Urothelium cell line (cell line): ENCODE measurements around the gene RBM20.

Experiments
- DNase-seq: peaks from one replicate; pipeline ENCODE4 v3.0.0; 2011; ENCODE audit warnings: low spot score, mixed read lengths
- FAIRE-seq: peaks from 2 replicates; lab custom pipeline; 2011; peaks lifted over from hg19 to GRCh38; lab: Jason Lieb, UNC

RBM20 gene

DNA sequence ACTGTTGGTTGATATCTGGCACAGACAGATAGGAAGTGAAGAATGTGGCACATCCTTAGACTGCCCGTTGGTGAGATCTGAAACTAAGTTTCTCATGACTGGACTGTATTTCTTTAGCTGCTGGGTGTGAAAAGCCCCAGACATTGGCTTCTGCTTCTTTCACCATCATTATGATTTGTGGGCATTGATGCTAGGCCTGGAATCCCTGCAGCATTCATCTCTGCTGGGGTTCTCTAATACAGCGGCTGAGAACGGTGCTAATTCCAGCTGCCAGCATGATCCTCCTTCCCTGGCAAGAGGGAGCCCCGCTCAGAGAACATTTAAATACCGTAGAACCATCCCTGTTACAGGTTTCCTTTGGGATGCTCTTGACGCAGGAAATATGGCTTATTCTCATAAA lies 26.2 kb downstream of the RBM20 start:
- no peak for DNase-seq
- FAIRE-seq = no peak

DNA sequence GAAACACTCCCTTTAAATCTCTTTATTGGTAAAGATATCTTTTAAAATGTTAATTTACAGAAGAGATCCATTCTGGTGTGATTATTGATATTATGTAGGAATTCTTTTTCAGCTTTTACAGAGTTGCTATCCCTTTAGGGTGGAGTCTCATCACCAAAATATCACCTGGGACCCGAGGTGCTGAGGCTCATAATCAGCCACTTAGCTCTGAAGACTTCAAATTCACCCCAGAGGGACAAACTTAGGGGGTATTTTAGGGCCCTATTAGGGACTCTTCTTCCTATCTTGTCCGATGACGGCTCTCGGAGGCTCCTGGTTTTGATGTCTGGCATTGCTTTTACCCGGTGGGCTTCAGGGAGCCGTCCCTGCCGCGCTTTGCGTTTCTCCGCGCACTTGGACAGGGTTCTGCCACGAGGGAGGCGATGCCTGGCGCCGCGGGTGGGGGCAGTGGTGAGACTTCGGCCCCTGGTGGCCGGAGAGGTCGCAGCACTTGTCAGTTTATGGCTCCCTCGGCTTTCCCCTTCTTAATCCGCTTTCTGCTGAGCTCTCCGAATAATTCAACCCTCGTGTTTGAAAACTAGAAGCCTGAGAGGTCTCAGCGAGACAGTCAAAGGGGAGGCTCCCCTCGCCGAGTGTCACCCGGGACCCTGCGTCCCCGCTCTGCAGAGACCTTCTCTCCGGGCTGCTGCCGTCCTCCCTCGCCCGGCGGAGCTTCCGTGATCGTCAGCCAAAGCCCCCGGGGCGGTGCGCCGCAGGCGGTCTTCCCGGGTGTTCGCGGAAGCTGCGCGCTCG lies 27.8 kb downstream of the RBM20 start:
- FAIRE-seq (peak; percentile 48), DNase-seq (peak; percentile 90)

DNA sequence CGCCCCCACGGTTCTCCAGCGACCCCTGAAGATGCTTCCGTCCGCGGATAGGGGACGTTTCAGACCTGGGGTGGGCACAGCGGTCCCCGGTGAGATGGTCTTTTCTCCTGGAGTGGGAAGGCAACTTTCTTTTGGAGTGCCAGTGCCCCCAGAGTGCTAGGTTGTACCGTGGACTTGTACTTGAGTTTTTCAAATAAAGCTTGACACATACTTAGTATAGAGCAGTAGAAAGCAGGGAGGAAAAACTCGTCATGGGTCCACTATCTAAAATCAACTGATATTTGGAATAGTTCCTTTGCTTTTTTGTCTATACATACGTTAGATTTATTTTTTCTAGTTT lies 28.4 kb downstream of the RBM20 start:
- FAIRE-seq = no peak
- DNase-seq = no peak

DNA sequence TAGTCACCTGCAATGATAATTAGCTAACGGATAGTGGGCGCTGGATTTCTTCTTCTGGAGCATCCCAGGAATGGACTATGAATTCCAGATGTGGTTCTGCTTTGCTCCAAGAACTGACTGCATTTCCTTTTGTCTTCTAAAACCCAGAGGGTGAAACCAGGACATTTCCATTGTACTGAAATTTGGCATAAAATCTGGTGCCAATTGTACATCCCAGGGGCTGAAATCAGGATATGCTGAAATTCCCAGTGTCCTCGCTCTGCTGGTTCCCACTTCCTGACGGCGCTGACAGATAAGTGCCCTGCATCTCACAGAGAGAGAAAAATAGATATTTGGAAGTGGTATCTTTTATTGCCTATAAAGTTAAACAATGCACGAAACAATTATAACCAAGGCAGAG lies 31.9 kb downstream of the RBM20 start:
- FAIRE-seq = no peak
- DNase-seq = no peak

DNA sequence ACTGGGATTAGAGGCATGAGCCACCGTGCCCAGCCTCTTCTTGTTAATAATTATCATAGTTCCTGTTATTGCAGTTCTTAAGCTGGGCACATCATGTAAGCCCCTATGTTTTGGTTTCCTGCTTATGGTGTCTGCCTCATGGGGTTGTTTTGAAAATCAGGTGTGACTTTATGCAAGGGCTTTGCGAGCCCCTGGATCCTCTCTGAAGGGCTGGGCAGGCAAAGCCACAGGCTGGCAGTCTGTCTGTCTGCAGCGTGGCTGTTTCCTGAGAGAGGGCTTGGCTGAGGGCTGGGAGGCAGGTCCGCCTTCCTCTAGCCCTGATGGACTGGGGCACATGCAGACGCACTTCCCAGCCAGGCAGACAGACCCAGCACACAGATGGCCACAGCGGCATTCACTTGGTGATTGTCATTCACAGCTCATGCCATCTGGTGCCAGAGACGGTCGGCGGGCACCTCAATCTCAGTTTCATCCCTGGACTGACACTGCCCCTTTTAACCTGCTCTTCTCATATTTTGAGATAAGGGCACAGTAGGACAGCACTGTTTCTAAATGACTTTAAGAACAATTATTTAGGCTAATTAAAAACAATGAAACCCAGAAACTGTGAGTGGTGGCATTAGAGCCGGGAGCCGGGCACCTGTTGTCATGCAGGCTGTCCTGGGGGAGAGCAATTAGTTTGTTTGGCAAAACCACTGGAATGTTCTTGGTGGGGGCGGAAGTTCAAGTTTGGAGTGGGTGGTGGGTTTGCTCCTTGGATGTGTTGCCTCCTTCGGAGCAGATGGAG lies 35.5 kb downstream of the RBM20 start:
- DNase-seq = peak; percentile 31

DNA sequence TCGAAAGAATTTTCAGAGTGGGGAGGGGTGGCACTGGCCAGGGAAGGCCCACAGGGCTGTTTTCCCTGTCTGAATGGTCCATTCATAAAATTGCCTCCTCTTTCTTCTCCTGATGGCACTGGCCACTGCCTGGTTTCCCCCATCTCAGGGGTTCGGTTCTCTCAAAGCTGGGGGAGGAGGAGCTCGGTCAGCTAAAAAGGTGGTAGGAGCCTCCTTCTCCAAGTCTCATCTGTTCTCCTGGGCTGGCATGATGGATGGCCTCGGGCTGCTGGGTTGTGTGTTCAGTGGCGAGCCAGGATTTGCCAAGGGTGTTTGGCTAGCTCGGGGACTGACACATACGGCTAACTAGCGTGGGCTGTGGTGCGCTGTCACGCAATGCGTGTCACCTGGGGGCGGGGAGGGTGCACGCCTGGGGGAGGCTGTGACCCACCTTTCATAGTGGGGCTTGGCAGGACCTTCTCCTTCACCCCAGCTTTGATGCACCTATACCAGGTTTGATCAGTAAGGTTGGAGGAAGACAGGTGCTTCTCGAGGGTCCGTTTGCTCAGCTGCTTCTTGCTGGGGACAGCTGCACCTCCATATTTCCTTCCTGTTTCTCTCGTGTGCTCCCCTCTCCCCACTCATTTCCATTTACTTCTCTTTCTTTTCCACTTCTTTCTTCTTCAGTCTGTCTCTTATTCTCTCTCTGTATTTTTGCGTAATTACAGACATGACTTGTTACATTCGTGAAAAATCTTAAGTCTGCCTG lies 36.3 kb downstream of the RBM20 start:
- FAIRE-seq (no peak), DNase-seq (no peak)

More for the DNA sequence above, 35.5 kb downstream of the RBM20 start:
- peak; percentile 70 for FAIRE-seq

DNA sequence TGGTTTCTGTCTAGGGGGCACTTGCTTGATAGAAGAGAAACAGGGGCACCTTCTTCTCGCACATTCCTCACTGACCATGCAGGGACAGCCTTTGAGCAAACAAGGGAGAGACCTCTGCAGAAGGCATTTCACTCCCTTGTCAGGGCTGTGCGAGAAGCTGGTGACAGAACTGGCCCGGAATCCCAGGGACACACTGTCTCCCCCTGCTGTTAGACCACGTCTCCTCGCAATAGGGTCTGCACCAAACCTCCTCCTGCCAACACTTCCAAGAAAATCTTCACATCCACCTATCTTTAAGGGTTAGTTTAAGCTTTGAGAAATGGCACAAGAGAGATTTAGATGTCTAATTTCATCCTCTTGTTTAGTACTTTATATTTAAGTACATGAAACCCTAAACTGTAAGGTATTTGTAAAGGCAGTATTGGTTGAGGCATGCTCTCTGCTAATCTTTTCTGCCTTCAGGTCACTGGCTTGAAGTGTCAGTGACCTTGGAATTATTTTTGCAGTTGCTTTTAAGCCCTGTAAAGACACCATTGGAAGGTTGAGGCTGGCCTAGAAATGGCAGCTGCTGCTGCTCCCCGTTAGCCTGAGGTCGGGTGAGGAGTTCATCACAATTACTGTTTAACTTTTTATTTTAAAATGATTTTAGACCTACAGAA lies 37.0 kb downstream of the RBM20 start:
- FAIRE-seq = no peak

DNA sequence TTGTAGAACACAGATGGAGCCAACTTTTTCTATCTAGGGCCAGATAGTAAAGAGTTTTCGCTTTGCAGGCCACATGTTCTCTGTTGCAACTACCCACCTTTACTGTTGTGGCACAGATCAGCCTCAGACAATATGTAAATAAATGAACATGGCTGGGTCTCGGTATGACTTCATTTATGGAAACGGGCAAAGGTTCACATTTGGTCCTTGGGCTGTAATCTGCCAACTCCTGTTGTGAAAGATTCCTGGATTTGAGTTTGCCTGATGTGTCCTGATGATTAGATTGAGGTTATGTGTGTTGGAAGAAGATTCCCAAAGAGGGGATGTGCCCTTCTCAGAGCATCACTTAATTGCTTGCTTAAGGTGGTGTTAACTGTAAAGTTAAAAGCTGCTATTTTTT lies 38.2 kb downstream of the RBM20 start:
- FAIRE-seq = no peak

More for the DNA sequence above, 37.0 kb downstream of the RBM20 start:
- peak; percentile 62 for DNase-seq

DNA sequence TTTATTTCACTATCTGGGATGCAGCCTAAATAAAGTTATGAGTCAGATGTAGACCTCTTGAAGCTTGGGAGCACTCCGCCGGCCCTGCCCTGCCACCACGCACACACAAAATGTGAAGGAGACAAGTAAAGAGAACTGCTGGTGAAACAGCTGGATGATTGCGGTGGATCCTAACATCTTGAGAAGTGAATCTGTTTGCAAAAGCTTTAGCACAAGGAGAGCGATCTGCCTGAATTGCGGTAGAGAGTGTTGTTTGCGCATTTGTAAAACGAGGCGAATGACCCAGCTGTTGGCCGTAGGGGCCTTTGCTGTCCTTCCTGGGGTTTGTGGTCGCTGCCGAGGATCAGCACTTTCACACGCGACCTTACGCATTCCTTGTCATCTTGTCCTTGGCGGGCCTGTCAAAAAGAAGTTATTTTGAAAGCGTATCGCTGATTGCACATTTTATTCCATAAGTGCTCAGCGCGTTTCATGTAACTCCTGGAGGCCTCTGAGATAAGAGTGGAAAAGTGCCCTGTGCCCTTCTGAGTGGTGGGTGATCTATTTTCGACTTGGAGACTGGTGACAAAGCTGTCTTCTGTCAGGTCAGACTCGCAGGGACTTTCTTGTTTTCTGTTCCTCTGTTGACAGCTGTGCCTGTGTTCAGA lies 40.8 kb downstream of the RBM20 start:
- DNase-seq (no peak), FAIRE-seq (peak; percentile 52)

More for the DNA sequence above, 38.2 kb downstream of the RBM20 start:
- DNase-seq = no peak

DNA sequence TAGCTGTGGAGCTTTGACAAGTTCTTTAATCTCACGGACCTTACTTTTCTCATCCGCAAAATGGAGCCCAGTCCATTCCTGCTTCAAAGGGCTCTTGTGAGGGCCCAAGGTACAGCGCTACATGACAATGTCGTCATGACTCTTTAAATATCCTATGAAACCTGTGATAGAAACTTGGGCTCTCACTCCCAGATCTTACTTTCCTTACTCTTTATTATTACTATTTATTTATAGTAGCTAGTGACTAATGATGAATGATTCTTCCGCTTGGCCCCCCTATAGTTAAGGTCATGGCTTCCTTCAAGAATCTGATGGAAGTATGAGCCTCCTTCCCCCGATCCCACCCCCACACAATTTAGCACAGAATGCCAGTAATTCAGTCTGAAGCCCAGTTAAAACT lies 41.9 kb downstream of the RBM20 start:
- FAIRE-seq (no peak), DNase-seq (no peak)

DNA sequence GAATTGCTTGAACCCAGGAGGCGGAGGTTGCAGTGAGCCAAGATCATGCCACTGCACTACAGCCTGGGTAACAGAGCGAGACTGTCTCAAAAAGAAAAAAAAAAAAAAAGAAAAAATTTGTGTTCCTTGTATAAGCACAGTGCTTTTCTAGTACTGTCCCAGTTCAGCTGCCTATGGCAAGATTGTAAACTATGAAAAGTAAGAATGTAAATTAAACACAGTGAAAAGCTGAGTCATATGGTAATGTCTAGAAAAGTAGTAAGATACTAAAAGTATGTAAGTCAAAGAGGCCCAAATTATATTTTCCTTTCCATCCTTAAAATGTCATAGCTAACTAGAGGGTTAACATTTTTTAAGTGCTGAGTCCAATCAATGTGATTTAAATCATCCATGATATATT lies 42.8 kb downstream of the RBM20 start:
- FAIRE-seq (no peak), DNase-seq (no peak)

DNA sequence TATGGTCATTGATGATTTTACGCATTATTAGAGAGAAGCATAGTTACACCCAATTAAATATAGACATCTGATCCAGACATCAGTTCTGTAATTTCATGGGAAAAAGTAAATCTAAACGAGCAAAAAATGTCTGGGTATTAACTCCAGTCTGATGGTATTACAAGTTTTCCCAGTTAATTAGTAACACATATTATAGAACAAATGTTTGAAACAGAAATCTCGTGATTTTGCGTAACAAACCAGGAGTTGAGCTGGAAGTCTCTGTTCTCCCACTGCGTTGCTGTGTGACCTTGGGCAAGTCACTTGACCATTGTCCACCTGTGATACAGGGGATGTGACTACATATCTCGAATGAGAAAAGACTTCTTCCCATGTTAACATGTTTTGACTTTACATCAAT lies 43.3 kb downstream of the RBM20 start:
- no peak for FAIRE-seq
- no peak for DNase-seq

DNA sequence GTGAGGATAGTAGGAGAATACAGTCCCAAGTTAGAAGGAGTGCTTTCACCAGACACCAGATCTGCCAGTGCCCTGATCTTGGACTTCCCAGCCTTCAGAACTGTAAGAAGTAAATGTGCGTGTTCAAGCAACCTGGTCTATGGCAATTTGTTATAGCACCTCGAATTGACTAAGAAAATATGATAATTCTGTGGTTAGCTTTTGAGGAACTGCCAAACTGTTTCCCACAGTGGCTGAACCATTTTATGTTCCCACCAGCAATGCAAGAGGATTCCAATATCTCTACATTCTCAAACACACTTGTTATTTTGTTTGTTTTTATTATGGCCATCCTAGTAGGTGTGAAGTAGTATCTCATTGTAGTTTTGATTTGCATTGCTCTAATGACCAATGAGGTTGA lies 47.0 kb downstream of the RBM20 start:
- DNase-seq (no peak), FAIRE-seq (no peak)

DNA sequence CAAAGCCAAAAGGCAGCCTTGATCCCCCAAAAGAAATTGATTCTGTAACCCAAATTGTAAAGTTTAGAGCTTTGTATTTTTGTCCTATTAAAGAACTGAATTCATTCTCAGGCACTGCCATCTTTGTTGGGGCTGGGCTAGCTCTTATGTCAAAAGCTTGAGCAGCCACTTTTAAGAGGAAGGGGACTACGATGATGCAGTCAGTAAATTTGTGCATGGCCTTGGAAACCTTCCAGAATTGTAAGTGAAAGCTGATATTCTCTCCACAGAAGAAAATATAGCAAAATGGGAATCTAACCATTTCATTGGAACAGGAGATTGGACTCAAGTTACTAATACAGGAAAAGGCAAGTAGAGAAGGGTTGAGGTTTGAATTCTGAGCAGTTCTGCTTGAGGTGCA lies 50.1 kb downstream of the RBM20 start:
- DNase-seq (no peak), FAIRE-seq (no peak)

DNA sequence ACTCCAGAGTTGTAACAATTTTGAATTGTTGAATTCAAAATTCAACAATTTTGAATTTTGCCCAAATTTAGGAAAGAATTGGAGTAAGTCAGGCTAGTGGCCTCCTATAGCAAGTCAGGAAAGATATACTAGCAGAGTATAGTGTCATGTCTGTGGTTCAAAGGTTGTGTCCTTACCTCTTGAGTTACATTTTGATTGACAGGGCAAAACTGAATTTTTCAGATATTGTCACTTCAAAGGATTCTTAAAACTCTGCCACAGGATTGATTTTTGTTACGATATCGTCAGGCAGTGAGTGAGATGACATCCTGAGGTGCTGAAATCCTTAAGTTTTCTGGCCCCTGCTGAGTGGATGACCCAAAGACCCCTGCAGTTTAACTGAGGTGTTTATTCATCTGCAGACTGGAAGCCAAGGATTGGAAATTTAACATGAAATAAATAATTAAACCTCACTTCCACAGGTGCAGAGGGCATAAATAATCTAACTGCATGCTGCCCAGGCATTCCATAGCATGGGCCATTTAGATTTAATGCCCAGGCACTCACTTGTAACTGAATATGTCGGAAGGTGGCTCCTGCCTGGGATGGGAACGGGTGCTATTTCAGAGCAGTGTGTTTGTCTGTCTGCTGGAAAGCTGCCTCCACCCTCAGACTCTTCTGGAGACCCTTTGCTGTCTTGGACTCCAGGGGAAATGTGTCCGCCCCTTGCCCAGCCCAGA lies 50.8 kb downstream of the RBM20 start:
- DNase-seq = no peak
- no peak for FAIRE-seq

DNA sequence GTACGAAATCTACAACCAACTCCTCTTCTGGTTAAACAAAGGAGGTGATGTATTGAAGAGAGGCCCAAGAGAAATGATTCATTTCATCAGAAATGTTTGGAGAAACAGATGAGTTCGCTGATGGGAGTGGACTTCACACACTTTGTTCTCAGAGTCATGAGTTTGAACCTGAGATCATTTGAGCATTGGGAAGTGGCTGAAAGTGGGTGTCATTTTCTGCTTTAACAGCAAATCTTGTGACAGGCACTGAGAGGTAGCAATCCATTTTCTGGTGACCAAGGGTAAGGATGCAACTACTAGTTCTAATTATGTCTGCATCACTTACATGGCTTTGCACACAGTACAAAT lies 51.4 kb downstream of the RBM20 start:
- DNase-seq (no peak), FAIRE-seq (no peak)

DNA sequence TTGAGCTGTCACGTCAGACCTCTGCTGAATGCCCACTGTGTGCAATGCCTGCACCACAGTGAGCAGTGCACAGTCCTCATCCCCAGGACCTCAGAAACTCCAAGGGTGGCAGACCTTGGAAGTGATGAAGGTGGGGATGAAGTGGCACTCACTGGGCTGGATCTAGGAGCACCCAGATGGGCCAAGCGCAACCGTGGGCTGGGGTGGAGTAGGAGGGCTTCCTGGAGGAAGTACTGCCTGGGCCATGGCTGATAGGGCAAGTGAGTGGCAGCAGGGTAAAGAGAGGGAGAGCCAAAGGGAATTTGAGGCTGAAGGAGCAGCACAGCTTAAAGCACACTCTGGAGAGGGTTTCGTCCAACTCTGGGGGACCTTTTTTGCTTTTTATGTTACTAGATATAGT lies 52.3 kb downstream of the RBM20 start:
- FAIRE-seq = no peak
- DNase-seq = no peak

DNA sequence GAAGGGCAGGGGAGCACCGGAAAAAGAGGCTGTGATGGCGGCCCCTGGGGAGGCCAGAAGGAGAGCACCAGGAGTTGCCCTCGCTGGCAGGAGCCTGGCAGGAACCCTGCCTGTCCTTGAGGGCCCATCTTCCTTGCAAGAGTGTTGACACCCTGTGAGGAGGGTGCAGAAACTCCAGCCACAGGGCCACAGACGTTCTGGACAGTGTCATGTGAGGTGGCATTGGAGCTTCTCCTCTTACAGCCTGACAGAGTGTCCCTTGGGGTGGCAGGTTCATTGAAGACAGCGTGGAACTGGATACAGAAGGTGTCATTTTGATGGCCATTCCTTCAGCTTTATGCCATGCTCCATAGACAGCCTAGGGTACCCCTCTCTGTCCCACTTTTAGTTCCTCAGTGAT lies 54.2 kb downstream of the RBM20 start:
- FAIRE-seq = peak; percentile 48

DNA sequence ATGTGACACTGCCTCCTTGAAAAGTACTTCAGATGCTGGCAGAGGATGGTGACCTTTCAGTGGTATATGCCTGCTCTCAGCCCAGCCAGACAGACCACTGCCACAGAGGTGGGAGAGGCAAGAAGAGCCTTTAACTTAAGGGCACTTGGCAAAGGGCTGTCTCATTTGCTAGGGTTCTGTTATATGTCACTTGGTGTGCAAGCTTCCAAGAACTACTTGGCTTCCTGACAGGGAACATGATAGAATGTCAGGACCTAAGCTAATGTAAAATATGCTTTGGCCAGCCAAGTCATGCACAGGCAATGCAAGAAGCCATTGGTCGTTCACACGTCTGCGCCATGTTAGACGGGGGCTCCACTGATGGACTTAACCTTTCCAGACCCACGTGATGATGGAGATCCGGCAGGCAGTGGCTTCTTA lies 54.7 kb downstream of the RBM20 start:
- DNase-seq (no peak), FAIRE-seq (no peak)

More for the DNA sequence above, 54.2 kb downstream of the RBM20 start:
- DNase-seq = no peak

DNA sequence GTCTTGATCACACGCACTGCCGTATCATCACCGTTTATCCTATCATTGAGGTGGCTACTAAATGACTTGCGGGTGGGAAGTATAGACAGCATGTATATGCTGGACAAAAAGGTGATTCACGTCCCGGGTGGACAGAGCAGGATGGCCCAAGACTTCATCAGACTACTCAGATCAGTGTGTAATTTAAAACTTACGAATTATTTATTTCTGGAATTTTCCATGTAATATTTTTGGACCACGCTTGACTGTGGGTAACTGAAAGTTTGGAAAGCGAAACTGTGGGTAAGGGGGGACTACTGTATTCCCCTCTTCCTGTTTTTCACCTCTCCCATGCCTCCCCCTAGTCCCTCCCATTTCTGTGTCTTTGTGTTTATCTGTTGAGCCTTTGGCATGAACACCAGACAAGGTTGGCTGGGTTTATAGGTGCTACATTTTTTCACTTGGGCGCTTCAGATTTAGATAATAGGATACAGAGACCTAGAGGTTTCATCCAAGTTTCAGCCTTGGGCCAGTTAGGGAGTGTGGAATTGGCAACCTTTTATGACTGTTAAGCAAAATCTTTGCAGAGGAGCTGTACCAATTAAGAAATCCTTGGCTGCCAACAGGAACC lies 55.8 kb downstream of the RBM20 start:
- no peak for DNase-seq
- FAIRE-seq = no peak
